GM12865 (cell line): Measurements from ENCODE around the gene CSNK1E.

Experiments
- DNase-seq: peaks from one replicate; pipeline ENCODE4 v3.0.0; 2010; ENCODE audit warnings: low read depth
- H3K4me3 ChIP-seq: 2 replicates; pipeline ENCODE4 v1.5.1; 2011; ENCODE audit warnings: mild to moderate bottlenecking, low read depth, low read length, control low read depth
- TF ChIP-seq, protein P1 (sequence below): IDR thresholded peaks from 2 replicates; pipeline ENCODE4 v1.5.1; 2011; ENCODE audit warnings: low read length, control low read depth, low read depth, inconsistent platforms; ENCODE audit not compliant: insufficient read depth; ENCODE audit errors: missing control alignments

Gene CSNK1E

DNA sequence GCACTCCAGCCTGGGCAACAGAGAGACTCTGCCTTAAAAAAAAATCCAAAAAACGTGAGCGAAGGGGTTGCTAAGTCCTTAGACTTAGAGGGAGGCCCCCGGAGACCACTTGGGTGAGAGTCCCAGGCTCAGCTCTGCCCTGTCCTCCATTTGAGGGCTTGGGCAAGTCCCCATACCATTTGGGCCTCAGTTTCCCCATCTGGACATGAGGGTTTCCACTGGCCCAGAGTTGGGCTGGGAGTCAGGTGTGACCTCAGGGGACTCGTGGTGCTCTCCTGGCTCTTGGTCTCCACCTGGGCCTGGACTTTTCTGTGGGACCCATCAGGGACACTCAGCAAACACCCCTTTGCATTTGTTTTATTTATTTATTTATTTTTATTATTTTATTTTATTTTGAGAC, 35.2 kb upstream of the CSNK1E start:
- H3K4me3 ChIP-seq: no peak overlapping the region
- TF ChIP-seq, protein P1, sequence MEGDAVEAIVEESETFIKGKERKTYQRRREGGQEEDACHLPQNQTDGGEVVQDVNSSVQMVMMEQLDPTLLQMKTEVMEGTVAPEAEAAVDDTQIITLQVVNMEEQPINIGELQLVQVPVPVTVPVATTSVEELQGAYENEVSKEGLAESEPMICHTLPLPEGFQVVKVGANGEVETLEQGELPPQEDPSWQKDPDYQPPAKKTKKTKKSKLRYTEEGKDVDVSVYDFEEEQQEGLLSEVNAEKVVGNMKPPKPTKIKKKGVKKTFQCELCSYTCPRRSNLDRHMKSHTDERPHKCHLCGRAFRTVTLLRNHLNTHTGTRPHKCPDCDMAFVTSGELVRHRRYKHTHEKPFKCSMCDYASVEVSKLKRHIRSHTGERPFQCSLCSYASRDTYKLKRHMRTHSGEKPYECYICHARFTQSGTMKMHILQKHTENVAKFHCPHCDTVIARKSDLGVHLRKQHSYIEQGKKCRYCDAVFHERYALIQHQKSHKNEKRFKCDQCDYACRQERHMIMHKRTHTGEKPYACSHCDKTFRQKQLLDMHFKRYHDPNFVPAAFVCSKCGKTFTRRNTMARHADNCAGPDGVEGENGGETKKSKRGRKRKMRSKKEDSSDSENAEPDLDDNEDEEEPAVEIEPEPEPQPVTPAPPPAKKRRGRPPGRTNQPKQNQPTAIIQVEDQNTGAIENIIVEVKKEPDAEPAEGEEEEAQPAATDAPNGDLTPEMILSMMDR: no peak
- DNase-seq: no peak

DNA sequence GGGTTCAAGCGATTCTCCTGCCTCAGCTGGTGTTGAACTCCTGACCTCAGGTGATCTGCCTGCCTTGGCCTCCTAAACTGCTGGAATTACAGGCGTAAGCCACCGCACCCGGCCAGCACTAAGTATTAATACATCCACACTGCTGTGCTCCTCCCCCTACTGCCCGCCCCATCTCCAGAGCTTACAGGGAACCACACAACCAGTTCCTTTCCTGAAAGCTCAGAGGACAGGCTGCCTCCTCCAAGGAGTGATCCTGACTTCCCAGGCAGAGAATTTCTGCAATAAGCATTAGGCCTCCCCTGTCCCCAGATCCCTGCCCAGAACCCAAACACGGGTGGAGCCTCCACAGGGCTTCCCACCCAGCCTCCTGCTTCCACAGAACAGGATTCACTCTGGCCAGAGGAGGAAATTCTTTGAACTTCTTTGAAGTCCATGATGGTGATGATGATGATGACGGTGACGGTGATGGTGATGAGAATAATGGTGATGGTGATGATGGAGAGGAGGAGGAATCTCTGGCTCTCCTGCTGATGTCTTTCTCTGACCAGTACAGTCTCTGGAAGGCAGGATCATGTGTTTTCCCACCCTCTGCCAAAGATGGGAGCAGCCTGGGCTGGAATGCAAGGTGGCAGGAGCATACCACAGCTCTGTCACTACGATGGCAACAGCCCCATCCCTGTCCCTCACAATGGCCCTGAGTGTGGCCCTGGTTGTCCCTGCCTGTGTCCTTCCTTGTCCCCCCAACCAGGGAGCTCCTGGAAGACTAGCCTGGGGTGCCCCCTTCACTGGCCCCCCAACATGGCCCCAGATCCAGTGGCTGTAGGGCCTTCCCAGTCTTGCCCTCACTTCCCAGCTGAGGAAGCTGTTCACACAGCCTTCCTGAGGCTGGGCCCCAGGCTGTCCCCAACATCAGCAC, 33.5 kb upstream of the CSNK1E start:
- no peak for DNase-seq
- no peak overlapping the region for H3K4me3 ChIP-seq
- TF ChIP-seq, protein P1: no peak

DNA sequence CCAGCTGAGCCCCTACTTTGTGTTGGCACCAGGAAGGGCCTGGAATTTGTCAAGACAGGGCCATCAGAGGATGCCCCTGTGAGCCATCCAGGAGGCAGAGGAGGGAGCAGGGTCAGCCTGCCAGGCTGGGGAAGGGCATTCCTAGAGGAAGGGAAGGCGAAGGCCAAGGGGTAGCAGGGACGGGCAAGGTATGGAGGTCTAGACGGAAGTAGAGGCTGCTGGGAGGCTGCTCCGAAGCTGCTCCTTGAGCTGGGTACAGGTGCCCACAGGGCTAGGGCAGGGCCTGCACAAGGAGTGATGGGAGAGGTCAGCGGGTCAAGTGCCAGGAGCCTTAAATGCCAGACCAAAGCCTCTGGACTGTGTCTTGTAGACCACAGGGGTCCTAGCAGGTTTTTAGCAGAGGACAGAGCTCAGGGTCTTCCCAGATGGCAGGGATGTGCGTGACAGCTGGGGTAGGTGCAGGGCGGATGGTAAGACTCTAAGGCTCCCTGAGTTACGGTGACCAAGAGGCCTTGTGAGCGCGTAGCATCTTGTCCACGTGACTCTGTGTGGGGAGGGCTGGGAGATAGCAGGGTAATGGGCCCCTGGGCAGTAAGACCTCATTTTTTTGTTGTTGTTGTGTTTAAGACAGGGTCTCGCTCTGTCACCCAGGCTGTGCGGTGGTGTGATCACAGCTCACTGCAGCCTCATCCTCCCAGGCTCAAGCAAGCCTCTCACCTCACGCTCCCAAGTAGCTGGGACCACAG, 31.7 kb upstream of the CSNK1E start:
- TF ChIP-seq, protein P1: no peak
- no peak for DNase-seq
- no peak overlapping the region for H3K4me3 ChIP-seq

DNA sequence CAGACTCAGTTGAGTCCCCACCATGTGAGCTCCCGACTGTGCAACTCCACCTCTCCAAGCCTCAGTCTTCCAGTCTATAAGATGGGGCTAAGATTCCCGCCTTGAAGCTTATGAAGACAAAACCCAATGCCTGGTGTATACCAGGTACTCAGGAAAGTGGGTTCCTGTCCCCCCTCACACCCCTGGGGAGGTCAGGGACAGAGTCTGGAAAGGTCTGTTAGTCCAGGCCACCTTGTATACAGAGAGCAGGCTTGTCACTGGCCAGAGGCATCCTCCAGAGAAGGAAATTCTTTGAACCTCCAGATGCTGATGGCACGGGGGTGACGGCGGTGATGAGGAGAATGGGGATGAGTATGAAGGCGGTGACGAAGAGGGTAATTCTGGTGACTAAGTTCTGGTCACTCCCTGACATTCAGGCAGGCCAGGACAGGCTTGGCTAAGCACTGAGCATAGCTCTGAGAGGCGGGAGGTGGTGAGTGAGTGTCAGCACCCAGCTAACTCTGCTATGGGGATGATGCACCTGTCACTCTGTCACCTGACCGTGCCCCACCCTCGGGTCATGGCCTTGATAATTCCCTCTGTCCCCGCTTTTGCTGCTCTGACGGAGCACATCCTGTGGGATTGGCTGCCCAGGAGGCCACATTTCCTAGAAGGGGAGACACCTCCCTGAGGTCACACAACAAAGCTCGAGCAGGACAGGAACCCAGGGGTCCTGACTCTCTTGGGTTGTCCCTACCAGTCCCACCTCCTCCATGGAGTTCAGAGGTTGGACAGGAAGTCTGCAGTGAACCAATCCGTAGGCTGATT, 30.9 kb upstream of the CSNK1E start:
- H3K4me3 ChIP-seq: no peak overlapping the region
- DNase-seq: peak; percentile 50
- TF ChIP-seq, protein P1: no peak

DNA sequence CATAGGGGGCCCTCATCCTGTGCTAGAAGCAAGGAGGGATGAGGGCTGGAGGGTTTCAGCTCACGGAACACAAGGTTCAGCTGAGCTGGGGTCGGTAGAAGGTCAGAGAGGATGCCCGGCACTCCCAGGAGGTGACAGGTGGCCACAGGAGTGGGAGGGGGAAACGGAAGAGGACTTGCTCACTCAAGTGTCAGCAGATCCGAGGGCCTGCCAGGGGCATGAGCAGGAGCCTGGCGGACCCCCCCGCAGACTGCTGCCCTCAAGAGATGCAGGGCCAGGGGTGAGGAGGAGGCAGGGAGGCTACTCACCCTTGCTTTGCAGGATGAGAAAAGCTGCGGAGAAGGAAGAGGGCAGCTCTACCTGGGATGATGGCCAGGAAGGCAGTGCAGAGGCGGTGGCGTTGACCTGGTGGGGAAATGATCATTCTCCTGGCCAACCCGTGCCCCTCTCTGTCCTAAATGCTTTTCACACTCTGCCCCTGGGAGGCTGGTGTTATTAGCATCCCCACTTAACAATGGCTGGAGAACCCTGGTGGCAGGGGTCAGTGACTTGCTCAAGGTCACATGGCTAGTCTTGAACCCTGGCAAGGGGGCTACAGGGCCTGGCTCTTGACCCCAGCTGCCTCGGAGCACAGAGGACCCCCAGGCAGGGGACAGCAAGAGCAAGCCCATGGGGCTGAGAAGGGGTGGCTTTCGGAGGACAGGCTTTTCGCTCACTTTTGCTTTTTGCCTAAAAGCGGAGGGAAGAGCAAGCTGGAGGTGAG, 30.1 kb upstream of the CSNK1E start:
- TF ChIP-seq, protein P1: no peak
- H3K4me3 ChIP-seq: no peak overlapping the region
- DNase-seq: no peak

DNA sequence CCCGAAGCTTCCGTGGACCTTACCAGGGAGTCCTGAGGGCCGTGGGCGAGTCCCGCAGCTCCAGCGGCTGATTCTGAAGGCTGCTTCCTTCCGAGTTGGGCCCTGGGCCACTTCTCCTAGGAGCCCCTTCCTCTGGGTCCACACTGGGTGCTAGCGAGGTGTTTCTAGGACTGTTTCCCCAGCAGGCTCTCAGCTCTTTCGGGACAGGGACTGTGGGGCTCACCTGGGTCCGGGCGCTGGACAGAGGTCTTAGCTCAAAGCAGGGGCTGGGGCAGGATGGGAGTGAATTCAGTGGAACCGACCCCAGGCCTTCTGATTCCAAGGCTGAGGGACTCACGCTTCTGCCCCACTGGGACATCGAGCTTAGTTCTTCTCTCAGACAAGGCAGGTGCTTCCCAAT, 29.3 kb upstream of the CSNK1E start:
- no peak overlapping the region for H3K4me3 ChIP-seq
- TF ChIP-seq, protein P1: no peak
- no peak for DNase-seq
